GM12891 (cell line): ENCODE measurements around the gene TLE2.

Source experiments
- PAX5 ChIP-seq: IDR thresholded peaks from 2 replicates; pipeline ENCODE4 v1.6.1; 2011; ENCODE audit warnings: low read length, moderate library complexity, mild to moderate bottlenecking; ENCODE audit not compliant: insufficient read depth, severe bottlenecking
- POLR2A ChIP-seq: IDR thresholded peaks from 2 replicates; pipeline ENCODE4 v1.6.1; 2011; ENCODE audit warnings: low read depth, low read length, control low read depth
- POLR2AphosphoS5 ChIP-seq: IDR thresholded peaks from 2 replicates; pipeline ENCODE4 v1.6.1; 2011; ENCODE audit warnings: low read depth, low read length, control low read depth
- POU2F2 ChIP-seq: IDR thresholded peaks from 2 replicates; pipeline ENCODE4 v1.6.1; 2011; ENCODE audit warnings: low read depth, mild to moderate bottlenecking, control low read depth, low read length, moderate library complexity
- SPI1 ChIP-seq: IDR thresholded peaks from 2 replicates; pipeline ENCODE4 v1.6.1; 2011; ENCODE audit warnings: low read depth, low read length, control low read depth
- TAF1 ChIP-seq: IDR thresholded peaks from 2 replicates; pipeline ENCODE4 v1.6.1; 2011; ENCODE audit warnings: low read depth, low read length, control low read depth

- TF ChIP-seq POLR2A (no peak), POLR2AphosphoS5 (no peak), PAX5 (no peak), TAF1 (no peak), SPI1 (no peak), POU2F2 (no peak)
Observed at GRCh38 chr19:3027981-3028304, 1.1 kb downstream of the TLE2 start.
